Midbrain (tissue), 1 donor: ENCODE measurements around the gene RIOK3.
"Not testable (repeated sequence)": the region's sequence is repeated elsewhere in the genome, so short reads cannot be mapped to it uniquely, and the experiment has no call there.

Experiments used
- DNase-seq: peaks from one replicate; lab custom pipeline; 2025; lab: John Stamatoyannopoulos, UW

The RIOK3 gene

GRCh38 chr18:23498117-23498516 is 45.0 kb downstream of the RIOK3 start:
- DNase-seq: no peak

DNA sequence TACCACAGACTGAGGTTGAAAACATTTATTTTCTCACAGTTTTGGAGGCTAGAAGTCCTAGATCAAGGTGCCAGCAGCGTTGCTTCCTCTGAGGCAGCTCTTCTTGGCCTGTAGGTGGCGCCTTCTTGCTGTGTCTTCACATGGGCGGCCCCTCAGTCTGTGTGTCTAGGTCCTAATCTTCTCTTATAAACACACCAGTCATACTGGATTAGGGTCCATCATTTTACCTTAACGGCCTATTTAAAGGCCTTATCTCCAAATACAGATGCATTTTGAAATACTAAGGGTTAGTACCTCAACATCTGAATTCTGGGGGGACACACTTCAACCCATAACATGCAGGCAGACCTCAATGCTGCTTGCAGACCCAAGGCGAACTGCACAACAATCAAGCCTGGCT is 45.8 kb downstream of the RIOK3 start:
- DNase-seq: peak; percentile 79

- DNase-seq: no peak
Measured at GRCh38 chr18:23499291-23499781, 46.2 kb downstream of the RIOK3 start.

DNA sequence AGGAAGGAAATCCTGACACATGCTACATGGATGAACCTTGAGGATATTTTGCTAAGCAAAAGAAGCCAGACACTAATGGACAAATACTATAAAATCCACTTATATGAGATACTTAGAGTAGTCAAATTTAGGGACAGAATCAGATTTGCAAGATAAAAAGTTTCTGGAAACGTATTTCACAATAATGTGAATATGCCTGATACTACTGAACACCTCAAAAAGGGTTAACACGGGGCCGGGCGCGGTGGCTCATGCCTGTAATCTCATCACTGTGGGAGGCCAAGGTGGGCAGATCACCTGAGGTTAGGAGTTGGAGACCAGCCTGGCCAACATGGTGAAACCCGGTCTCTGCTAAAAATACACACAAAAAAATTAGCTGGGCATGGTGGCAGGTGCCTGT is 48.5 kb downstream of the RIOK3 start:
- DNase-seq: no peak

DNA sequence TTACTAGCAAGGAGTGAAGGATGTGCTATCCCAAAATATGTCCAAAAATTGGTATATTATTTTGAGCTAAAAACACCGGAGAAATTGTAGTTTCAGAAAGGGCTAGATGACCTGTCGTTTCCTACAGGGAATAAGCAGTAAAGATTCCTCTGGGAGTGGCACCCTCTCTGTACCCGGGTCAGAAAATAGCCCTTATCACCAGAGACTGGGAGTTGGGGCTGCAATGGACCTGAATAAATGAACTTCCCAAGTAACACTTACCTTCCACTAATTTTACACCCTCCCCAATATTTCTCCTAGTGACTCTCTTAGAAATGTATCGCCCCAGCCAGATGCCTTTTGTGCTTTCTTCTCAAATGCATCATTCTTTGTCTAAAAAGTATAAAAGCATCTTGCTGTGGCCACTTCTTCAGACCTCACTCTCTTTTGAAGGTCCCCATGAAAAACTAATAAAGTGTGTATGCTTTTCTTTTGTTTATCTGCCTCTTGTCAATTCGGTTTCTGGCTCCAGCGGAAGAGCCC is 49.5 kb downstream of the RIOK3 start:
- no peak for DNase-seq

- peak; percentile 96 for DNase-seq
Measured at GRCh38 chr18:23503038-23503962, 50.2 kb downstream of the RIOK3 start, which contains the start of gene RMC1. TSS of gene RMC1 (plus strand) at chr18:23503511. CDS start at chr18:23503619, 108 bp downstream.

DNA sequence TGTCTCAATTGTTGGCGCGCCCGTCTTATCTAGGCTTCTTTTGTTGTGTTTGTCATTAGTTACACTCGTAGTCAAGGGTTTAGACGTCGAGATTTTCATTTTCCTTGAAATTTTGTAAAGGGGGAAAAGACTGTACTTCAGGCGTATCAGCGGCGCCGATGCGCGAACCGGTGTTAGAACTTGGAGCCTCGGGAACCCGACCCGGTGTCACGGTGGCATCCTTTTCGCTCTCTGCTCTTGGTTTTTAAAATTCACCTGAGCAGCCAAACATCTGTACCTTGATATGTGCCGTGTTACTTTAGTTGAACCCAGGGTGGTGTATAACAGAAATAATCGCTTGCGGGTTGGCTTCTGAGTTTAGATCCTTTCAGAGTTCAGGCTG is 50.9 kb downstream of the RIOK3 start:
- DNase-seq: no peak

DNA sequence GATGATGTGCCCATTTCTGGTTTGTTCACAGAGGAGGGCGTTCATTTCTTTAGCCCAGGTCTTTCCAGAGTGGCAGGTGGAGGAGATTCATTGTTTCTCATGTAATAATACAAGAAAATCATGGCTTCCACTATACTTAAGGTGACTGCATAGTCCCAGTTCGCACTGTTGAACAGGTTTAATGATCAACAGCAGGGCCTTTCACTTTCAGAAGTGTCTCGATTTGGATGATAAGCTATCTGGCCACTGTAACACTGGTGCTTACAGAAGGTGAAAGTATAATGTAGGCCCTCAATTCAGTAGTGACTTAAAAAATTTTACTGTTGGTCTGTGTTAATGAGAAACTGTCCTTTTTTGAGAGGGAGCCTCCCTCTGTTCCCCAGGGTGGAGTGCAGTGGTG is 51.6 kb downstream of the RIOK3 start:
- DNase-seq: no peak

DNA sequence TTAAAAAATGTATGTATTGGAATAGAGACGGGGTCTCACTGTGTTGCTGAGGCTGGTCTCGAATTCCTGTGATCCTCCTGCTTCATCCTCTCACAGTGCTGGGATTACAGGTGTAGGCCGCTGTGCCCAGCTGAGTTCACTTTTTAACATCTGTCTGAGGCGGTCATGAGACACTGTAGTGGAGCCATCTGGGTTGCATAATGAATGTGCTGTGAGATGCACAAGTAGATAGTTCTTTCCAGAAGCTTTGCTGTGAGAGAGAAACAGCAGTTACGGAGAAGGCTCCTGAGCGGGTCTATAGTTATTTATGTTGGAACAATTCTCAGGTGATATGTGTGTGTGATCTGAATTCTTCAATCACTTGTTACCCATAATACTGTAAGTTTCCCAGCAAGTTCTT is 53.3 kb downstream of the RIOK3 start:
- no peak for DNase-seq

DNA sequence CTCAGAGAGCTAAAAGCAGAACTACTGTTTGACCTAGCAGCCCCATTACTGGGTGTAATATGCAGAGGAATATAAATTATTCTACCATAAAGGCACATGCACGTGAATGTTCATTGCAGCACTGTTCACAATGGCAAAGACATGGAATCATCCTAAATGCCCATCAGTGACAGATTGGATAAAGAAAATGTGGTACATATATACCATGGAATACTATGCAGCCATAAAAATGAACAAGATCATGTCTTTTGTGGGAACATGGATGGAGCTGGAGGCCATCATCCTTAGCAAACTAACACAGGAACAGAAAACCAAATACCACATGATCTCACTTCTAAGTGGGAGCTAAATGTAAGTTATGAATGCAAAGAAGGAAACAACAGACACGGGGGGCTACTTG is 57.8 kb downstream of the RIOK3 start:
- not testable (repeated sequence) for DNase-seq

- DNase-seq: not testable (repeated sequence)
Measured at GRCh38 chr18:23512216-23512615, 59.1 kb downstream of the RIOK3 start.

GRCh38 chr18:23512641-23513040 is 59.6 kb downstream of the RIOK3 start:
- no peak for DNase-seq

DNA sequence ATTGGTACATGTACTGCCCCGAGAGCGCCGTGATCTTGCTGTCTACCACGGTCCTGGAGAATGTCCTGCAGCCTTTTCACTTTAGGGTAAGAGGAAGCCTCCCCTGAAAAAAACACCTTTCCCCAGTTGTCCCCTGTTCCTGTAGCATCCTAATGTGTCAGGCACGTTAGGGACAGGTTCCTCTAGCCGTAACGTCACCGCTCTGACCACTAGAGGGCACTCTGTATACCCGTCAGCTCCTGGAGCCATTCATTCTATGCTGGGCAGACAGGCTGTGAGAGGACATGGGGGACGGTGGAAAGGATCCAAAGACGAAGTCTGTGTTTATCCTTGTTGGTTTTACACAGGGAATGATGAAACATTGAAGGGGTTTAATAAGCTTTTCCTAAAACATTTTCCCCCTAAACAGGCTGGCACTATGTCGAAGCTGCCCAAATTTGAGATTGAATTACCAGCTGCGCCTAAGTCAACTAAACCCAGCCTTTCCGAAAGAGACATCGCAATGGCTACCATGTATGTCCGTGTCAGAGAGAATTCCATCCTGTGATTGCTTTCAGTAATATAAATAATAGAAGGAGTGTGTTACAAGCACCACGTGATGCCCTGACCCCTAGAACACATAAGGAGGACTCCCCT is 62.9 kb downstream of the RIOK3 start:
- peak; percentile 87 for DNase-seq

DNA sequence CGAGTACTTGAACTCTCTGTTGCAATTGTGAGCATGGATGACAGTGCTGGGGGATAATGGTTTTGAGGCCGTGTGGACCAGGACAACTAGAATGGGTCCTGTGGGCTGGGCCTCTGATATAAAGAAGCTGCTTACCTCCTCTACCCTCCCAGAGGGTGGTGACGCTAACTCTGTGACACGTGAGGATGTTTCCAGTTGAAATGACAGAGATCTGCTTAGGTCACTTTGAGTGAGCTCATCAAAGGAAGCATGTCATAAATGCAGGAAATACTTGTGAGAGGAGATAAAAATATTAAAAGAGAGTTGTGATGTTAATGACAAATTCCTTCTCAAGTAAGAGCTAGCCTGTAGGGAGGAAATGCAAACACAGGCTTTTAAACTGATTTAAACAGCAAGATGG is 66.6 kb downstream of the RIOK3 start:
- no peak for DNase-seq

- DNase-seq: no peak
Measured at GRCh38 chr18:23521271-23521670, 68.2 kb downstream of the RIOK3 start.

DNA sequence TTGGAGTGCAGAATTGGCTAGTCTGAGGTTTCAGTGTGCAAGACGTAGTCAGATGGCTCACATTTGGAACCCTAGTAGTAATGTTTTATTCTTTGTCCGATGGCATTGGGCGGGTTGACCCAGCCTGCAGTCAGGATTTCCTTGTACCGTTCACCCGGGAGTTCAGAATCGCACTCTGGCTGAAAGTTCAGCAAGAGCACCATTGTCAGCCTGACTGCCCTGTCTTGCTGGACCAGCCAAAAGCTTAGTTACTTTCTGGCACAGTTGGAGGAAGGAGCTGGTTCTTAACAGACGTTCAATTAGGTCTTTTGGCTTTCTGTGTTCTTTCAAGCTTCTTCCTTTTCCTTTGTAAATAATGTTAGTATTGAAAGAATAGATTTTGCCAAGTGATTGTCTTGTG is 68.8 kb downstream of the RIOK3 start:
- DNase-seq: no peak

DNA sequence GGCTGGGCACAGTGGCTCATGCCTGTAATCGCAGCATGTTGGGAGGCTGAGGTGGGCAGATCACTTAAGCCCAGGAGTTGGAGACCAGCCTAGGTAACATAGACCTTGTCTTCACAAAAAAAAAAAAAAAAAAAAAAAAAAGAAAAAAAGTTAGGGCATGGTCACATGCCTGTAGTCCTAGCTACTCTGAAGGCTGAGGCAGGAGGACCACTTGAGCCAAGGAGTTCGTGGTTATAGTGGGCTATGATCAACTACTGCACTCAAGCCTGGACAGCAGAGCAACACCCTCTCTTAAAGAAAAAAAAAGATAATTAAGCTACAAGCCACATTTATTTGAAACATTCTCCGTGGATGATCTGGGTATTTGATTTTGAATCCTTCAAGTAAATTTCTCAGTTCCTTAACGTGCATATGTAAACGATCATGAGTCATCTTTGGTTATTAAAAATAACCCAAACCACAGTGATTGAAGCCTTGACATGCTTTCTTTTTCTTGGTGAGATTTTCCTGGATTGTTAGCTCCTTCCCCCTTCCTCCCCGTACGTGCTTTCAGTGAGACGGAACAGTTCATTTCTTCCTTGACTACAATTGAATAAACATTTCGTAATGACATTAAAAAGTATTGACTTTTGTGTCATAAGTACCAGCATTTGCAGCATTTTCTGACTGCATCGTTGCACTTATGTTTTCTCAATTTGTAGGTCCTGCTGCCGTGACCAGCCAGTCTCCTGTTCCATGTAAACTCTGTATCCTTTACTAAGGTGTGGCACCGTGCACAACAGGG is 70.5 kb downstream of the RIOK3 start:
- DNase-seq: no peak

- DNase-seq: no peak
Measured at GRCh38 chr18:23524213-23524707, 71.2 kb downstream of the RIOK3 start.

DNA sequence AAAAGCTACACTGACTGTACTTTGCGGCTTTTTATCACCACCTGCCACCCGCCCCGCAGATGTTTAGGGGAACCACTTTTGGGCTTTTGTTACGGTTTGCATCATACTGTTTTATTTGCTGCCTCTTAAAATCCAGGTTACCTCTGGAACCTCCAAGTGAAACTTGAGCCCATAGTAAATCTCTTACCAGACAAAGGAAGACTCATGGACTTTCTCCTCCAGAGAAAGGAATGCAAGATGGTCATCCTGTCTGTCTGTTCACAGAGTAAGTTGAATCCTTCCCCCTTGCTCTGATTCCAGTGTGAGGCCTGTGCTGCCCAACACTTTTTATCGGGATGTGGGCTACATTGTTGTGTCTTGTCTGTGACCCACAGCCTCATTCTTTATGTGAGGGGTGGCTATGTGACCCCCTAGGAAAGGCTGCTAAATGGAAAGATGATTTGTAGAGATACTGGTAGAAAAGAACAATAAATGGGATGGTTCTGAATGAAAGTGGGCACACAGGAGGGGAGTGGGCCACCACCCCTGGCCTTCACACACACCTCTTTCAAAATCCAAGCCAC is 73.5 kb downstream of the RIOK3 start:
- no peak for DNase-seq

- no peak for DNase-seq
Measured at GRCh38 chr18:23528580-23529472, 75.7 kb downstream of the RIOK3 start.

DNA sequence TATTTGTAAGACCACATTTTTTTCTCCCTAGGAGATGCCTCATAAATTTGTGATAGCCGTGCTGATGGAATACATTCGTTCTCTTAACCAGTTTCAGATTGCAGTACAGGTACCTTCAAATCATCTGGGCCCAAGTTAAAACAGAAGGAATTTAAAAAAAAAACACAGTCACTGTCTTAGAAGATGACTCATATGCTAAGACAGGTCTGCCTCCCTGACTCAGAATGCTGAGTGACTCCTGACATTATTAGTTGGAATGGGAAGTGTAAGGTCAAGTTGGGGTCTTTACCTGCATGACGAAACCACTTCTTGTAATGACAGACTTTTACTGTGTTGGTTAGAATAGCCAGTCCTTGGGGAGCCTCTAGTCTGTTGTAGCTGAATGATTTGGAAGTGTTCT is 76.5 kb downstream of the RIOK3 start:
- DNase-seq: no peak
